B cell (primary cell): ENCODE results near the gene WHAMM. TPM values are rescaled to one million over a fixed set of nuclear protein-coding genes. Genes with fewer than 3 reads are reported as not detected.
"Not testable (repeated sequence)": the region's sequence is repeated elsewhere in the genome, so short reads cannot be mapped to it uniquely, and the experiment has no call there.

Experiments
- ATAC-seq: fragments of 200-7000 bp; cut with Tn5 transposase; one replicate; pipeline ENCODE4 v1.10.0; 2021; ENCODE audit warnings: low read depth, mild to moderate bottlenecking, moderate number of reproducible peaks, moderate library complexity
- CTCF ChIA-PET: fragments of 350-600 bp; sonication (Branson Sonifier 250); formaldehyde crosslinking; loops from one replicate; lab custom pipeline; 2021; ENCODE audit warnings: antibody characterized with exemption, inconsistent platforms; lab: Charles Lee
- POLR2A ChIA-PET: fragments of 350-600 bp; sonication (Branson Sonifier 250); formaldehyde crosslinking; loops from one replicate; lab custom pipeline; 2021; ENCODE audit warnings: antibody characterized with exemption; lab: Charles Lee
- DNase-seq: peaks from one replicate; pipeline ENCODE4 v3.0.0; 2013
- H2AFZ ChIP-seq: 2 replicates; pipeline ENCODE4 v1.6.1; 2012; ENCODE audit warnings: mild to moderate bottlenecking, low read depth, low read length; ENCODE audit not compliant: insufficient read depth, poor library complexity, severe bottlenecking
- H3K27ac ChIP-seq, 2 donors: 1 replicate in 1 of 2; 2 replicates in 1 of 2; pipeline ENCODE4 v1.5.1; 2012 to 2013; ENCODE audit warnings: low read length in 2 of 2, mild to moderate bottlenecking in 2 of 2, moderate library complexity in 1 of 2
- H3K27me3 ChIP-seq, 4 experiments: fragments of 200-600 bp in 1 of 4; sonication (generic) in 1 of 4; replicated peaks in 1 of 4; 1 replicate in 2 of 4; 2 replicates in 2 of 4; pipeline versions ENCODE4 v1.6.1 to v1.7.0; 2013 to 2016; ENCODE audit warnings: low read length in 3 of 4, mild to moderate bottlenecking in 2 of 4, mixed read lengths in 1 of 4, moderate library complexity in 1 of 4; ENCODE audit not compliant: insufficient read depth in 4 of 4, control insufficient read depth in 3 of 4; ENCODE audit errors: control extremely low read depth in 1 of 4
- H3K36me3 ChIP-seq, 2 experiments: replicated peaks in 1 of 2; 1 replicate in 1 of 2; 2 replicates in 1 of 2; pipeline versions ENCODE4 v1.6.1 to v1.7.1; 2013; ENCODE audit warnings: low read length in 1 of 2; ENCODE audit not compliant: insufficient read depth in 2 of 2, control insufficient read depth in 1 of 2; ENCODE audit errors: control extremely low read depth in 1 of 2, extremely low read depth in 1 of 2
- H3K4me1 ChIP-seq, 2 donors: fragments of 200-600 bp in 1 of 2; sonication (generic) in 1 of 2; 1 replicate in 1 of 2; 2 replicates in 1 of 2; pipeline versions ENCODE4 v1.5.1 to v1.6.1; 2013 to 2017; ENCODE audit warnings: low read length in 2 of 2; ENCODE audit not compliant: control insufficient read depth in 2 of 2, insufficient read depth in 2 of 2
- H3K4me2 ChIP-seq: replicated peaks from 2 replicates; pipeline ENCODE3; 2012; ENCODE audit warnings: mild to moderate bottlenecking, low read depth, low read length; ENCODE audit not compliant: poor library complexity, severe bottlenecking
- H3K4me3 ChIP-seq, 5 experiments: fragments of 200-600 bp in 1 of 5; sonication (generic) in 1 of 5; 1 replicate in 3 of 5; 2 replicates in 2 of 5; pipeline versions ENCODE4 v1.5.1 to v1.7.0; 2011 to 2016; ENCODE audit warnings: low read length in 4 of 5, mild to moderate bottlenecking in 4 of 5, low read depth in 2 of 5, control low read depth in 1 of 5, moderate library complexity in 1 of 5; ENCODE audit not compliant: insufficient read depth in 1 of 5; ENCODE audit errors: control extremely low read depth in 1 of 5, extremely low read depth in 1 of 5
- H3K79me2 ChIP-seq: fragments of 200-600 bp; sonication (generic); one replicate; pipeline ENCODE4 v1.6.0; 2016; ENCODE audit warnings: low read length; ENCODE audit not compliant: control insufficient read depth, insufficient read depth
- H3K9ac ChIP-seq: fragments of 200-600 bp; sonication (generic); 2 replicates; pipeline ENCODE4 v1.6.1; 2017; ENCODE audit warnings: mild to moderate bottlenecking, low read length, moderate library complexity
- H3K9me3 ChIP-seq, 3 donors: one replicate each; pipeline versions ENCODE4 v1.6.1 to v1.7.1; 2013; ENCODE audit warnings: low read length in 2 of 3; ENCODE audit not compliant: control insufficient read depth in 2 of 3, insufficient read depth in 1 of 3; ENCODE audit errors: control extremely low read depth in 1 of 3
- H4K20me1 ChIP-seq: 2 replicates; pipeline ENCODE4 v1.6.0; 2012; ENCODE audit warnings: mild to moderate bottlenecking, low read length; ENCODE audit not compliant: insufficient read depth, control insufficient read depth, poor library complexity, severe bottlenecking
- H3K27ac Mint-ChIP-seq: one replicate; pipeline ENCODE4 v1.8.0; 2021; ENCODE audit warnings: mixed read lengths
- H3K27me3 Mint-ChIP-seq: one replicate; pipeline ENCODE4 v1.8.0; 2021; ENCODE audit warnings: mixed read lengths
- H3K4me1 Mint-ChIP-seq: one replicate; pipeline ENCODE4 v1.8.0; 2021; ENCODE audit warnings: mixed read lengths
- H3K4me3 Mint-ChIP-seq: one replicate; pipeline ENCODE4 v1.8.0; 2021; ENCODE audit warnings: mixed read lengths
- H3K9me3 Mint-ChIP-seq: one replicate; pipeline ENCODE4 v1.8.0; 2022; ENCODE audit warnings: mixed read lengths; ENCODE audit not compliant: insufficient read depth
- CTCF ChIP-seq: fragments of 200-600 bp; IDR thresholded peaks from one replicate; pipeline ENCODE4 v1.8.0; 2022; ENCODE audit warnings: antibody characterized with exemption, mild to moderate bottlenecking
- EZH2 ChIP-seq: IDR thresholded peaks from 2 replicates; pipeline ENCODE4 v1.6.1; 2012; ENCODE audit warnings: borderline replicate concordance, low read depth, mild to moderate bottlenecking, moderate library complexity, low read length; ENCODE audit not compliant: insufficient read depth, poor library complexity, severe bottlenecking
- WGBS: methylation state at CpG from one replicate; pipeline ENCODE4 v1.1.5; 2013; ENCODE audit warnings: missing lambda C conversion rate; ENCODE audit not compliant: insufficient coverage; 5-methylcytosine and 5-hydroxymethylcytosine counted together
- intact Hi-C: fragments of 100-400 bp; cut with micrococcal nuclease; formaldehyde crosslinking; loops from one replicate; pipeline ENCODE4 v1.10.0; 2022
- polyA plus RNA-seq: library from polyadenylated mRNA; depleted of rRNA; stranded (reverse); fragments of >200 nt; gene quantifications from 2 replicates; pipeline ENCODE4 v1.2.3, GENCODE V29; 2012
- total RNA-seq, 2 donors: library from RNA; stranded (reverse); fragments of 120-200 nt in 1 of 2; gene quantifications; 1 replicate in 1 of 2; 2 replicates in 1 of 2; pipeline versions ENCODE4 v1.2.3 to v1.2.4, GENCODE V29; 2013 to 2022

WHAMM gene
- total and polyA plus RNA-seq, 2 donors (not counting 1 experiment from before 2014, with no cell fraction given): 18.3 to 31.3 TPM

DNA sequence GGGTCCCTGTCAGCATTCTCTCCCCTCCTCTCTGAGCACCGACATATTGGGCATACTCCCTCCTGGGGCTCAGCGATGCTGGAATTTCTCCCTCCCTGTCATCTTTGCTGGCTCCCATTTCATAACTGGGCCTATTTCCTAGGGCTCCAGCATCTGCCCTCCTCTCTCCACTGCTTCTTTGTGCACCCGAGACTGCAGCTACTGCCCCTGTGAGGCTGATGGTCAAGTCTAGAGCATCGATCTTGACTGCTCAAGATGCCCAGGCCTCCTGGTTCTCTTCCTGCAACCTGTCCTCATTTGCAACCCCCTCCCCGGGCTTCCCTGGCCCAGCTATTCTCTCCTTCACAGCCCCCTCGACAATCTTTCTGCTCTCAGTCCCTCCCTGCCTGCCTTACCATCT lies 53.5 kb downstream of the WHAMM start:
- H3K9me3 Mint-ChIP-seq: no peaks in the 10 kb centered on the region
- Histone ChIP-seq H3K9ac (no peak overlapping the region), H3K4me2 (no peak overlapping the region), H2AFZ (no peak overlapping the region), H3K27ac (no peak overlapping the region), H3K79me2 (no peaks in the 10 kb centered on the region), H3K27me3 (no peaks in the 10 kb centered on the region), H4K20me1 (no peaks in the 10 kb centered on the region), H3K9me3 (no peaks in the 10 kb centered on the region), H3K4me1 (no peaks in the 10 kb centered on the region), H3K4me3 (no peak overlapping the region), H3K36me3 (no peaks in the 10 kb centered on the region)
- no peak overlapping the region for H3K4me3 Mint-ChIP-seq
- peaks cover 4% of the 10 kb centered on the region for H3K4me1 Mint-ChIP-seq
- H3K27ac Mint-ChIP-seq: no peak overlapping the region
- ChIA-PET CTCF (no interaction called here), POLR2A (no interaction called here)
- H3K27me3 Mint-ChIP-seq: no peaks in the 10 kb centered on the region
- WGBS: 98% methylated on average over 5 of the region's 6 CpGs
- ATAC-seq (no peak), DNase-seq (no peak)
- TF ChIP-seq CTCF: no peak
- no peak for TF ChIP-seq EZH2
- intact Hi-C loops: no loop called here

DNA sequence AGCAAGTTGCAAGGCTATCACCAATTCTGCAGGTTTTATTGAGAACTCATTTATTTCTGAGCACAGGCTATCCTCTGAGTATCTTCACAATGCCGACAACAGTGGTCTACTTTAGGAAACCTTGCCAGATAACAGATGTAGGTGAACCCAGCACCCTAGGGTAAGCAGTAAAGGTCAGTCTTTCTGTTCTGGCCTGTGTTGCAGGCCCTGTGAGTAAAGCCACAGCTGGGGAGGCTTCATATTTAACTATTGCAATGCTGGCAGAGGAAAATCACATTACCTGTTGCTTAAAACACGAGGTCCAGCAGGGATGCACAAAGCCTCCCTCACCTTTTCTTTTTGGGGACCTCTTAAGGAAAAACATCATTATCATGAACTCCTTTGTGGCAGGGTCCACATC lies 55.5 kb downstream of the WHAMM start:
- ChIA-PET POLR2A (no interaction called here), CTCF (no interaction called here)
- Mint-ChIP-seq H3K27ac (no peak overlapping the region), H3K27me3 (no peaks in the 10 kb centered on the region), H3K4me3 (no peak overlapping the region), H3K4me1 (peaks cover 4% of the 10 kb centered on the region), H3K9me3 (no peaks in the 10 kb centered on the region)
- no peak overlapping the region for H3K27ac ChIP-seq
- no peaks in the 10 kb centered on the region for H4K20me1 ChIP-seq
- H3K4me1 ChIP-seq: no peaks in the 10 kb centered on the region
- intact Hi-C loops: no loop called here
- TF ChIP-seq CTCF (no peak), EZH2 (no peak)
- no peaks in the 10 kb centered on the region for H3K36me3 ChIP-seq
- no peaks in the 10 kb centered on the region for H3K9me3 ChIP-seq
- no peak overlapping the region for H3K4me3 ChIP-seq
- ATAC-seq: no peak
- no peak overlapping the region for H3K4me2 ChIP-seq
- no peaks in the 10 kb centered on the region for H3K79me2 ChIP-seq
- H3K9ac ChIP-seq: no peak overlapping the region
- H2AFZ ChIP-seq: no peak overlapping the region
- no peak for DNase-seq
- 93% methylated on average over 2 of the region's 2 CpGs for WGBS
- no peaks in the 10 kb centered on the region for H3K27me3 ChIP-seq

GRCh38 chr15:82865581-82865980 lies 56.2 kb downstream of the WHAMM start:
- H3K4me2 ChIP-seq, H3K36me3 ChIP-seq, ATAC-seq, CTCF ChIA-PET, H3K4me1 ChIP-seq, H3K4me1 Mint-ChIP-seq, H3K9ac ChIP-seq, H3K9me3 Mint-ChIP-seq, H3K27ac Mint-ChIP-seq, H3K4me3 Mint-ChIP-seq, H3K9me3 ChIP-seq, H3K4me3 ChIP-seq, DNase-seq, H3K27ac ChIP-seq, intact Hi-C loops, H3K27me3 Mint-ChIP-seq, H3K27me3 ChIP-seq, POLR2A ChIA-PET, H3K79me2 ChIP-seq, H4K20me1 ChIP-seq, H2AFZ ChIP-seq: not testable (repeated sequence)
- WGBS: 80% methylated on average over 4 of the region's 4 CpGs
